Measurements from ENCODE around the gene SFMBT1.

DNA sequence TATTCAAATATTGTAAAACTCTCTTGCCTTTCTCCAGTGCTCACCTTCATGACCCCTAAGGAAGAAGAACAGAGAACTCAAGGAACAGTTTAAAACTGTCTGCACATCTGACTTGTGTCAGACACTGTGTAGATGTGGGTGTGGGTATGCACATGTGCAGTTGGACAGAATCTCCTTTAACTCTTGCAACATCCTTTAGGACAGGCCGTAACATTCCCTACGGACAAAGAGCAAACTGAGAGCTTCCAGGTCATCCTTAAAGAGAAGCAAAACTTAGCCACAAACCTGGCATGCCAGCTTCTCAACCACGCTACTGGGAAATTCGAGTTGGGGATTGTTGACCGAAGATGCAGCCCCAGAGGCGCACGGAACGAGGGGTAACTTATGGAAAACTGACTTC is 4.1 kb upstream of the SFMBT1 start:
- TF ChIP-seq, protein P1, sequence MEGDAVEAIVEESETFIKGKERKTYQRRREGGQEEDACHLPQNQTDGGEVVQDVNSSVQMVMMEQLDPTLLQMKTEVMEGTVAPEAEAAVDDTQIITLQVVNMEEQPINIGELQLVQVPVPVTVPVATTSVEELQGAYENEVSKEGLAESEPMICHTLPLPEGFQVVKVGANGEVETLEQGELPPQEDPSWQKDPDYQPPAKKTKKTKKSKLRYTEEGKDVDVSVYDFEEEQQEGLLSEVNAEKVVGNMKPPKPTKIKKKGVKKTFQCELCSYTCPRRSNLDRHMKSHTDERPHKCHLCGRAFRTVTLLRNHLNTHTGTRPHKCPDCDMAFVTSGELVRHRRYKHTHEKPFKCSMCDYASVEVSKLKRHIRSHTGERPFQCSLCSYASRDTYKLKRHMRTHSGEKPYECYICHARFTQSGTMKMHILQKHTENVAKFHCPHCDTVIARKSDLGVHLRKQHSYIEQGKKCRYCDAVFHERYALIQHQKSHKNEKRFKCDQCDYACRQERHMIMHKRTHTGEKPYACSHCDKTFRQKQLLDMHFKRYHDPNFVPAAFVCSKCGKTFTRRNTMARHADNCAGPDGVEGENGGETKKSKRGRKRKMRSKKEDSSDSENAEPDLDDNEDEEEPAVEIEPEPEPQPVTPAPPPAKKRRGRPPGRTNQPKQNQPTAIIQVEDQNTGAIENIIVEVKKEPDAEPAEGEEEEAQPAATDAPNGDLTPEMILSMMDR (conservative IDR thresholded peaks at IDR 0.05): no peak
- no peak for TF ChIP-seq EZH2 (IDR thresholded peaks at IDR 0.05; ENCODE audit: low read depth)

Measured in PC-9 (cell line).